Panc1 (cell line): ENCODE measurements around the gene PTPRO. TPM values are rescaled to one million over a fixed set of nuclear protein-coding genes. Genes with fewer than 3 reads are reported as not detected.

ENCODE experiments used
- ATAC-seq: fragments of 200-7000 bp; cut with Tn5 transposase; 2 replicates; pipeline ENCODE4 v1.9.1; 2020; ENCODE audit warnings: mild to moderate bottlenecking, moderate library complexity
- BruUV-seq: library from RNA; stranded (reverse); fragments of 400-500 nt; replicated peaks from 2 replicates; lab custom pipeline; 2021; lab: Mats Ljungman, UMichigan
- CTCF ChIA-PET: fragments of 300-600 bp; sonication (Branson Sonifier 250); formaldehyde crosslinking; loops from one replicate; lab custom pipeline; 2022; ENCODE audit warnings: antibody characterized with exemption; lab: Charles Lee
- POLR2A ChIA-PET: fragments of 300-600 bp; sonication (Branson Sonifier 250); formaldehyde crosslinking; loops from one replicate; lab custom pipeline; 2022; ENCODE audit warnings: antibody characterized with exemption; lab: Charles Lee
- DNase-seq: peaks from one replicate; pipeline ENCODE4 v3.0.0-alpha.2; 2010; ENCODE audit warnings: low read depth, low spot score
- H3K27ac ChIP-seq: 2 replicates; pipeline ENCODE4 v1.5.1; 2011; ENCODE audit warnings: mild to moderate bottlenecking, low read length, inconsistent platforms
- H3K27me3 ChIP-seq: fragments of 200-500 bp; sonication (Bioruptor generic); 2 replicates; pipeline ENCODE4 v1.6.0; 2014; ENCODE audit warnings: low read length, inconsistent platforms; ENCODE audit not compliant: control insufficient read depth, insufficient read depth
- H3K36me3 ChIP-seq: fragments of 200-500 bp; sonication (Bioruptor generic); 2 replicates; pipeline ENCODE4 v1.5.1; 2014; ENCODE audit warnings: inconsistent platforms, mild to moderate bottlenecking, low read length, moderate library complexity; ENCODE audit not compliant: control insufficient read depth, insufficient read depth
- H3K4me1 ChIP-seq: 2 replicates; pipeline ENCODE4 v1.5.1; 2011; ENCODE audit warnings: inconsistent platforms, mild to moderate bottlenecking, low read length, moderate library complexity; ENCODE audit not compliant: control insufficient read depth, insufficient read depth
- H3K4me3 ChIP-seq, 2 experiments: 2 replicates each; pipeline ENCODE4 v1.5.1; 2011 to 2012; ENCODE audit warnings: low read depth in 2 of 2, low read length in 2 of 2, mild to moderate bottlenecking in 2 of 2, inconsistent platforms in 1 of 2, moderate library complexity in 1 of 2
- H3K9me3 ChIP-seq: fragments of 200-500 bp; sonication (Bioruptor generic); 2 replicates; pipeline ENCODE4 v1.5.1; 2014; ENCODE audit warnings: low read depth, mild to moderate bottlenecking, inconsistent platforms, low read length, moderate library complexity; ENCODE audit not compliant: control insufficient read depth, insufficient read depth
- CTCF ChIP-seq: fragments of 450-650 bp; IDR thresholded peaks from 2 replicates; pipeline ENCODE4 v1.5.1; 2017; ENCODE audit warnings: mild to moderate bottlenecking
- POLR2AphosphoS5 ChIP-seq: IDR thresholded peaks from 2 replicates; pipeline ENCODE4 v1.6.1; 2012; ENCODE audit warnings: mild to moderate bottlenecking, low read depth, low read length, moderate library complexity
- REST ChIP-seq, 2 experiments: IDR thresholded peaks; 2 replicates each; pipeline ENCODE4 v1.6.1; 2011 to 2012; ENCODE audit warnings: low read depth in 2 of 2, control low read depth in 1 of 2, low read length in 1 of 2, mild to moderate bottlenecking in 1 of 2, moderate library complexity in 1 of 2; ENCODE audit not compliant: insufficient read depth in 1 of 2
- SIN3A ChIP-seq: IDR thresholded peaks from 2 replicates; pipeline ENCODE4 v1.6.1; 2012; ENCODE audit warnings: low read depth, mild to moderate bottlenecking, low read length, moderate library complexity, borderline replicate concordance; ENCODE audit not compliant: insufficient read depth
- TCF7L2 ChIP-seq: IDR thresholded peaks from 2 replicates; pipeline ENCODE4 v1.6.1; 2011; ENCODE audit warnings: mild to moderate bottlenecking, low read depth, low read length, inconsistent platforms
- in situ Hi-C: cut with HindIII; loops from 2 replicates; pipeline ENCODE4 v1.10.0; 2016; ENCODE audit warnings: low sequenced_read_pairs, low pct_unique_long_range_greater_than_20kb
- intact Hi-C: fragments of 100-400 bp; cut with micrococcal nuclease; formaldehyde crosslinking; loops from one replicate; pipeline ENCODE4 v1.10.0; 2022; ENCODE audit not compliant: unreplicated experiment
- total RNA-seq: library from RNA; stranded (reverse); gene quantifications from one replicate; pipeline ENCODE4 v1.2.1, GENCODE V29; 2021; ENCODE audit not compliant: unreplicated experiment

PTPRO gene
- total RNA-seq, 1 experiment from 2014 or later, result not detected

GRCh38 chr12:15602051-15602672, 279.9 kb downstream of the PTPRO start:
- intact Hi-C loops (no loop called here), in situ Hi-C loops (no loop called here)
- H3K4me1 ChIP-seq, result no peaks in the 10 kb centered on the region
- no peak for DNase-seq
- no peak for TF ChIP-seq REST (IDR thresholded peaks at IDR 0.05; ENCODE audit: insufficient read depth in 1 of 2, low read depth in 2 of 2, low read length in 1 of 2)
- no peak for TF ChIP-seq SIN3A
- no peak for TF ChIP-seq CTCF
- TF ChIP-seq POLR2AphosphoS5, result no peak
- no peak for TF ChIP-seq TCF7L2
- no peaks in the 10 kb centered on the region for H3K36me3 ChIP-seq
- no peaks in the 10 kb centered on the region for H3K27me3 ChIP-seq
- H3K4me3 ChIP-seq, result no peak overlapping the region
- H3K27ac ChIP-seq, result no peak overlapping the region
- CTCF ChIA-PET, result no interaction called here
- no TSS peak for BruUV-seq
- H3K9me3 ChIP-seq, result no peaks in the 10 kb centered on the region
- POLR2A ChIA-PET, result no interaction called here
- ATAC-seq, result no peak

- ChIA-PET POLR2A (interaction anchor here (0.7 kb wide), 1 partner anchor 82 kb away, joined by 3 read pairs; no protein-coding TSS in a partner anchor), CTCF (no interaction called here)
- H3K36me3 ChIP-seq, result no peaks in the 10 kb centered on the region
- ATAC-seq (no peak), DNase-seq (no peak)
- H3K4me3 ChIP-seq, result no peak overlapping the region
- H3K4me1 ChIP-seq, result no peaks in the 10 kb centered on the region
- H3K27ac ChIP-seq, result no peak overlapping the region
- intact Hi-C loops (no loop called here), in situ Hi-C loops (no loop called here)
- H3K27me3 ChIP-seq, result no peaks in the 10 kb centered on the region
- H3K9me3 ChIP-seq, result no peaks in the 10 kb centered on the region
- TF ChIP-seq TCF7L2 (no peak), REST (IDR thresholded peaks at IDR 0.05; ENCODE audit: insufficient read depth in 1 of 2, low read depth in 2 of 2, low read length in 1 of 2) (no peak), SIN3A (no peak), POLR2AphosphoS5 (no peak), CTCF (no peak)
- no TSS peak for BruUV-seq
Measured at GRCh38 chr12:15603474-15604085, 281.3 kb downstream of the PTPRO start.
